Loucy (cell line): ENCODE results near the gene PCA3.
"Not testable (repeated sequence)": the region's sequence is repeated elsewhere in the genome, so short reads cannot be mapped to it uniquely, and the experiment has no call there.

ENCODE experiments used
- H2AFZ ChIP-seq: fragments of 200-600 bp; sonication (generic); 2 replicates; pipeline ENCODE4 v1.6.0; 2016; ENCODE audit warnings: antibody characterized with exemption, mild to moderate bottlenecking, low read length, moderate library complexity
- H3F3A ChIP-seq: fragments of 200-600 bp; 2 replicates; pipeline ENCODE4 v1.6.0; 2016; ENCODE audit warnings: antibody characterized with exemption, low read depth, mild to moderate bottlenecking
- H3K27me3 ChIP-seq: fragments of 200-600 bp; sonication (generic); 2 replicates; pipeline ENCODE4 v1.6.1; 2014; ENCODE audit warnings: low read length, mild to moderate bottlenecking; ENCODE audit not compliant: insufficient read depth, poor library complexity, severe bottlenecking
- H3K36me3 ChIP-seq: fragments of 200-600 bp; sonication (generic); 2 replicates; pipeline ENCODE4 v1.6.1; 2016; ENCODE audit warnings: low read length; ENCODE audit not compliant: insufficient read depth
- H3K4me1 ChIP-seq: fragments of 200-600 bp; sonication (generic); 2 replicates; pipeline ENCODE4 v1.5.1; 2014; ENCODE audit warnings: low read length, mild to moderate bottlenecking; ENCODE audit not compliant: insufficient read depth, poor library complexity, severe bottlenecking
- H3K4me2 ChIP-seq: fragments of 200-600 bp; sonication (generic); 2 replicates; pipeline ENCODE4 v1.6.0; 2014; ENCODE audit warnings: antibody characterized with exemption, low read length, low read depth, mild to moderate bottlenecking; ENCODE audit not compliant: poor library complexity, severe bottlenecking
- H3K4me3 ChIP-seq: fragments of 200-600 bp; sonication (generic); 2 replicates; pipeline ENCODE4 v1.5.1; 2014; ENCODE audit warnings: low read length, mild to moderate bottlenecking, mixed read lengths; ENCODE audit not compliant: poor library complexity, severe bottlenecking
- H3K79me2 ChIP-seq: fragments of 200-600 bp; sonication (generic); 2 replicates; pipeline ENCODE4 v1.6.1; 2014; ENCODE audit warnings: low read length; ENCODE audit not compliant: insufficient read depth
- H3K9ac ChIP-seq: fragments of 200-600 bp; sonication (generic); 2 replicates; pipeline ENCODE4 v1.6.0; 2014; ENCODE audit warnings: mild to moderate bottlenecking, low read depth, low read length, moderate library complexity; ENCODE audit not compliant: poor library complexity, severe bottlenecking
- H3K9me2 ChIP-seq: fragments of 200-600 bp; sonication (generic); replicated peaks from 2 replicates; pipeline ENCODE4 v1.6.1; 2016; ENCODE audit warnings: low read depth, low read length, mixed read lengths
- H3K9me3 ChIP-seq: fragments of 200-600 bp; sonication (generic); 2 replicates; pipeline ENCODE4 v1.6.1; 2014; ENCODE audit warnings: mild to moderate bottlenecking, antibody characterized with exemption, low read length, low read depth; ENCODE audit not compliant: insufficient read depth
- H4K20me1 ChIP-seq: fragments of 200-600 bp; sonication (generic); 2 replicates; pipeline ENCODE4 v1.6.0; 2014; ENCODE audit warnings: antibody characterized with exemption, low read length, mild to moderate bottlenecking; ENCODE audit not compliant: insufficient read depth, poor library complexity, severe bottlenecking
- CTCF ChIP-seq: fragments of 200-600 bp; sonication (generic); conservative IDR thresholded peaks from 2 replicates; pipeline ENCODE4 v1.5.1; 2014; ENCODE audit warnings: mild to moderate bottlenecking, antibody characterized with exemption, low read length
- EZH2phosphoT487 ChIP-seq: fragments of 200-600 bp; IDR thresholded peaks from 2 replicates; pipeline ENCODE4 v1.6.1; 2018; ENCODE audit warnings: antibody characterized with exemption, mild to moderate bottlenecking, moderate library complexity, borderline replicate concordance

Gene PCA3

GRCh38 chr9:76738402-76738801, 25.8 kb upstream of the PCA3 start:
- Histone ChIP-seq H3K9me2 (no peaks in the 10 kb centered on the region), H3K79me2 (no peaks in the 10 kb centered on the region), H2AFZ (no peak overlapping the region), H3K36me3 (no peaks in the 10 kb centered on the region), H3K27me3 (no peaks in the 10 kb centered on the region), H3K4me1 (no peaks in the 10 kb centered on the region), H4K20me1 (no peaks in the 10 kb centered on the region), H3K4me3 (no peak overlapping the region), H3K4me2 (no peak overlapping the region), H3F3A (no peaks in the 10 kb centered on the region), H3K9me3 (no peaks in the 10 kb centered on the region), H3K9ac (no peak overlapping the region)
- TF ChIP-seq CTCF (no peak), EZH2phosphoT487 (no peak)

GRCh38 chr9:76741524-76741923, 22.7 kb upstream of the PCA3 start:
- H3K4me2 ChIP-seq, result no peak overlapping the region
- H3K27me3 ChIP-seq, result no peaks in the 10 kb centered on the region
- no peaks in the 10 kb centered on the region for H3K36me3 ChIP-seq
- no peak overlapping the region for H3K9ac ChIP-seq
- no peaks in the 10 kb centered on the region for H4K20me1 ChIP-seq
- H3K9me3 ChIP-seq, result no peaks in the 10 kb centered on the region
- no peak overlapping the region for H3K4me3 ChIP-seq
- no peaks in the 10 kb centered on the region for H3K9me2 ChIP-seq
- no peaks in the 10 kb centered on the region for H3K79me2 ChIP-seq
- no peaks in the 10 kb centered on the region for H3F3A ChIP-seq
- H2AFZ ChIP-seq, result no peak overlapping the region
- H3K4me1 ChIP-seq, result no peaks in the 10 kb centered on the region
- TF ChIP-seq EZH2phosphoT487, result no peak
- no peak for TF ChIP-seq CTCF

- H3K27me3 ChIP-seq, result not testable (repeated sequence)
These were observed 21.3 kb upstream of the PCA3 start for GRCh38 chr9:76742890-76743289.

DNA sequence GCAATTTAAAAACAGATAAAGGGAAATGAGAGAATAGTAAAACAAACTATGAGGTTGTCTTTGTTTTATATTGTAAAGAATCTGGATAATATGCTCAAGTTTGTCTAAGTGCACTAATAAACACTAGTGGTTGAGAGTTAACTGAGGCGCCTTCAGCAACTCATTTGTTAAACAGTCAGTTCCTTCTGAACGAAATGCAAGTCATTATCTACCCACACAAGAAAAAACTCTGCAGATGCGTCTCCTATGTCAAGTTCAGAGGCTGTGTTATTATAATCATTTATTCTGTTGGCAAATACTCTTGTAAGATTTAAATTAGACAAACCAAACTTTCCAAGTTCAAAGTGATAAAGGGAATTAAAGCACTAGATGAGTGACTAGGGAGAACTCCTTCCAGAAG, 20.3 kb upstream of the PCA3 start:
- Histone ChIP-seq H3K9ac (no peak overlapping the region), H2AFZ (no peak overlapping the region), H3F3A (no peaks in the 10 kb centered on the region), H3K79me2 (no peaks in the 10 kb centered on the region), H3K9me3 (no peaks in the 10 kb centered on the region), H3K4me3 (no peak overlapping the region), H4K20me1 (no peaks in the 10 kb centered on the region), H3K4me2 (no peak overlapping the region), H3K9me2 (no peaks in the 10 kb centered on the region), H3K4me1 (no peaks in the 10 kb centered on the region), H3K36me3 (no peaks in the 10 kb centered on the region), H3K27me3 (no peaks in the 10 kb centered on the region)
- no peak for TF ChIP-seq EZH2phosphoT487
- TF ChIP-seq CTCF, result no peak

More at GRCh38 chr9:76742890-76743289, 21.3 kb upstream of the PCA3 start:
- not testable (repeated sequence) for H2AFZ ChIP-seq, H3K9me3 ChIP-seq, H3K4me2 ChIP-seq, H4K20me1 ChIP-seq, H3F3A ChIP-seq, H3K36me3 ChIP-seq, H3K79me2 ChIP-seq, H3K9me2 ChIP-seq, H3K4me1 ChIP-seq, H3K9ac ChIP-seq, H3K4me3 ChIP-seq
